Activated naive CD4-positive, alpha-beta T cell treated with Interleukin-2 at 50 U/mL for 16 hours (primary cell): ENCODE data around the gene OR51D1.

Experiments
- DNase-seq: peaks from one replicate; pipeline ENCODE4 v3.0.0-alpha.2; 2020

Gene OR51D1

GRCh38 chr11:4645974-4646373 is 8.7 kb downstream of the OR51D1 start:
- no peak for DNase-seq

GRCh38 chr11:4647766-4648165 is 10.5 kb downstream of the OR51D1 start:
- DNase-seq = no peak

GRCh38 chr11:4654635-4655369 is 17.5 kb downstream of the OR51D1 start:
- DNase-seq = no peak

GRCh38 chr11:4658629-4659445 is 21.6 kb downstream of the OR51D1 start:
- DNase-seq = no peak

GRCh38 chr11:4662876-4663275 is 25.6 kb downstream of the OR51D1 start:
- no peak for DNase-seq

GRCh38 chr11:4664183-4664582 is 26.9 kb downstream of the OR51D1 start:
- no peak for DNase-seq

GRCh38 chr11:4664786-4665185 is 27.5 kb downstream of the OR51D1 start:
- DNase-seq = no peak

- no peak for DNase-seq
Observed at GRCh38 chr11:4665424-4665823, 28.1 kb downstream of the OR51D1 start.

- DNase-seq = no peak
Observed at GRCh38 chr11:4671741-4672140, 34.5 kb downstream of the OR51D1 start.

- DNase-seq = no peak
Observed at GRCh38 chr11:4672470-4672869, 35.2 kb downstream of the OR51D1 start.

- no peak for DNase-seq
Observed at GRCh38 chr11:4673781-4674180, 36.5 kb downstream of the OR51D1 start.

- DNase-seq = no peak
Observed at GRCh38 chr11:4677948-4678347, 40.7 kb downstream of the OR51D1 start.

GRCh38 chr11:4680341-4680740 is 43.1 kb downstream of the OR51D1 start:
- no peak for DNase-seq

GRCh38 chr11:4682623-4683419 is 45.5 kb downstream of the OR51D1 start:
- DNase-seq = no peak

- DNase-seq = no peak
Observed at GRCh38 chr11:4684631-4685285, 47.5 kb downstream of the OR51D1 start.
